ENCODE data around the gene CYB5R2.

The CYB5R2 gene

DNA sequence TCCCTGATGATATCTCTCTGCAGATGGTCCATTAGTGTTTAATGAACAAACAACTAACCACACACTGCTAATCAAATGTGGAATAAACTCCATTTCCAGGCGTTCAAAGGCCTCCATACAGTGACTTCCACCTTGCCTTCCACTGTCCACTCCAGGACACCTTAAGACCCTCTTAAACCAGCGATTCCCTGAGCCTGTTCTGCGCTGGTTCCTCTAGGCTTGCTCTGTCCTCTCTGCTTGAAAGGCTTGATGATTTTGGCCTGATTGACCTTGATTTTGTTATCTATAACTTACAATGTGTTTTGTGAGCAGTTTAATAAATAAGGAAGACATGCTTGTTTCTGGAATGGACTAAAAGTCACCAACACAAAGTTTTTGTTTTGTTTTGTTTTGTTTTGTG is 20.9 kb upstream of the CYB5R2 start:
- H3K36me3 ChIP-seq (ENCODE audit: control insufficient read depth, insufficient read depth, low read length), result no peaks in the 10 kb centered on the region
- no peak for DNase-seq
- H3K79me2 ChIP-seq (ENCODE audit: control insufficient read depth, insufficient read depth, low read length), result no peaks in the 10 kb centered on the region
- no peak overlapping the region for H2AK5ac ChIP-seq (ENCODE audit: low read length)
- no peak overlapping the region for H3K23ac ChIP-seq (ENCODE audit: low read length)
- no peak overlapping the region for H2BK15ac ChIP-seq (replicated peaks; ENCODE audit: low read depth)
- no peak overlapping the region for H3K4ac ChIP-seq (ENCODE audit: low read depth, low read length)
- no CpG with 5 or more reads among the region's 3 CpGs for WGBS (ENCODE audit: extremely low coverage, insufficient coverage, low lambda C conversion rate)
- no peak overlapping the region for H2BK5ac ChIP-seq (ENCODE audit: low read length)
- H3K9ac ChIP-seq (ENCODE audit: low read length), result no peak overlapping the region
- H3K4me3 ChIP-seq (ENCODE audit: low read length), result no peak overlapping the region
- no peaks in the 10 kb centered on the region for H3K79me1 ChIP-seq (ENCODE audit: low read length)
- H4K5ac ChIP-seq (ENCODE audit: low read length), result no peak overlapping the region
- H3K4me1 ChIP-seq (ENCODE audit: control insufficient read depth, low read depth, low read length), result no peaks in the 10 kb centered on the region
- H3K27ac ChIP-seq (ENCODE audit: low read depth, low read length), result no peak overlapping the region
- no peak overlapping the region for H3K18ac ChIP-seq (ENCODE audit: low read length)
- H3K27me3 ChIP-seq (ENCODE audit: insufficient read depth, low read length, poor library complexity), result no peaks in the 10 kb centered on the region
- no peak overlapping the region for H2BK120ac ChIP-seq (ENCODE audit: low read depth, low read length)
- no peak overlapping the region for H3K56ac ChIP-seq (ENCODE audit: low read length)
- no peak overlapping the region for H3K4me2 ChIP-seq (ENCODE audit: low read length)
- H4K8ac ChIP-seq (ENCODE audit: low read depth, low read length), result no peak overlapping the region

DNA sequence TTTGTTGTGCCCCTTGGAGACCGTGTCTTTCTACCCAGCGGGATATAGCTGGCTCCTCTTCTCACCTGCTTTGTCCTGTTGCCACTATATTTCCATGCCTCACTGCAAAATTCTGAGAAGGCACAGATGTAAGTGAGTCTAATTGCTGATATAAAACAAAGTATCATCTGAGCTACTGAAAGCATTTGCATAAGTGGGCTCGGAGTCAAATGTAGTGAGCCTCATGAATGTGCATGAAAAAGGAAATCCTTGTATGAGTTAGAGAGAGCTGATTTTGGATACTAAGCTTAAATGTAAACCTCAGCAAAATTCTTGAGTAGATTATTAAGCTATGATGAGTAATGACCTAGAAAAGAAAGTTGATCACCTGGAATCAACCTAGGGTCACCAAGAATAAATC is 19.1 kb upstream of the CYB5R2 start:
- Histone ChIP-seq H3K18ac (ENCODE audit: low read length) (no peak overlapping the region), H4K8ac (ENCODE audit: low read depth, low read length) (no peak overlapping the region), H4K5ac (ENCODE audit: low read length) (no peak overlapping the region), H3K4me1 (ENCODE audit: control insufficient read depth, low read depth, low read length) (peaks cover 7% of the 10 kb centered on the region), H3K27me3 (ENCODE audit: insufficient read depth, low read length, poor library complexity) (no peaks in the 10 kb centered on the region), H3K4me2 (ENCODE audit: low read length) (no peak overlapping the region), H2BK15ac (replicated peaks; ENCODE audit: low read depth) (no peak overlapping the region), H3K56ac (ENCODE audit: low read length) (no peak overlapping the region), H3K27ac (ENCODE audit: low read depth, low read length) (no peak overlapping the region), H3K23ac (ENCODE audit: low read length) (no peak overlapping the region), H2BK120ac (ENCODE audit: low read depth, low read length) (no peak overlapping the region), H3K36me3 (ENCODE audit: control insufficient read depth, insufficient read depth, low read length) (no peaks in the 10 kb centered on the region), H3K9ac (ENCODE audit: low read length) (no peak overlapping the region), H2AK5ac (ENCODE audit: low read length) (no peak overlapping the region), H3K4me3 (ENCODE audit: low read length) (no peak overlapping the region), H3K79me1 (ENCODE audit: low read length) (no peaks in the 10 kb centered on the region), H3K79me2 (ENCODE audit: control insufficient read depth, insufficient read depth, low read length) (no peaks in the 10 kb centered on the region), H2BK5ac (ENCODE audit: low read length) (no peak overlapping the region), H3K4ac (ENCODE audit: low read depth, low read length) (no peak overlapping the region)
- no peak for DNase-seq
- no CpG with 5 or more reads among the region's 3 CpGs for WGBS (ENCODE audit: extremely low coverage, insufficient coverage, low lambda C conversion rate)

DNA sequence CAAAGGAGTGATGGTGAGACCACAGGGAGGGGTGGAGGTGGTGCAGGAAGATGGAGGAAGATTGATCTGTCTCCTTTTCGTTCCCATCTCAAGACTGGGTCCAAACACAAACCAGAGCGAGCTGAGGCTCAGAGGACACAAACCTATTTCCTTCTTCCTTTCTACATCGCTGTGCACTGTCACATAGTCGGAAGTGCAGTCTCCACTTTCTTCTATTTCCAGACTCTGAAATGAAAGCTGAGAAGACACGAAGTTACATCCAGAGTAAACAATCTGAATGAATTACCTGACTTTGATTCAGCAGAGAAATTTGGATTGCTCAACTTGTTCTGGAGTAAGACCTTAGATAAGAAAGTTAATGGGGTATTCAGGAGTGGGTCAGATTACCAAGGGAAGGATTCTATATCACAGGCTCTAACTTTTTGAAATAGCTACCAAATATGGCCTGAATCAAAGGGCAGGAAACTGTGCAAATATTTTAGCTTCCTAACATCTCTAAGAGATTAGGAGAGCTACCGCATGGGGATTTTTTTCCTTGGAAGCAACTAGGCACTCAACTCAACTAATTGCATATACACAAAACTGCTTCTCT is 18.6 kb upstream of the CYB5R2 start:
- Histone ChIP-seq H2BK120ac (ENCODE audit: low read depth, low read length) (no peak overlapping the region), H3K36me3 (ENCODE audit: control insufficient read depth, insufficient read depth, low read length) (no peaks in the 10 kb centered on the region), H4K8ac (ENCODE audit: low read depth, low read length) (no peak overlapping the region), H3K79me2 (ENCODE audit: control insufficient read depth, insufficient read depth, low read length) (no peaks in the 10 kb centered on the region), H3K23ac (ENCODE audit: low read length) (no peak overlapping the region), H3K9ac (ENCODE audit: low read length) (no peak overlapping the region), H2AK5ac (ENCODE audit: low read length) (no peak overlapping the region), H2BK15ac (replicated peaks; ENCODE audit: low read depth) (no peak overlapping the region), H3K27ac (ENCODE audit: low read depth, low read length) (no peak overlapping the region), H3K27me3 (ENCODE audit: insufficient read depth, low read length, poor library complexity) (no peaks in the 10 kb centered on the region), H3K18ac (ENCODE audit: low read length) (no peak overlapping the region), H2BK5ac (ENCODE audit: low read length) (no peak overlapping the region), H3K4me1 (ENCODE audit: control insufficient read depth, low read depth, low read length) (peaks cover 8% of the 10 kb centered on the region), H3K4me3 (ENCODE audit: low read length) (no peak overlapping the region), H3K4me2 (ENCODE audit: low read length) (no peak overlapping the region), H4K5ac (ENCODE audit: low read length) (no peak overlapping the region), H3K56ac (ENCODE audit: low read length) (no peak overlapping the region), H3K79me1 (ENCODE audit: low read length) (no peaks in the 10 kb centered on the region), H3K4ac (ENCODE audit: low read depth, low read length) (no peak overlapping the region)
- DNase-seq, result no peak
- no CpG with 5 or more reads among the region's 6 CpGs for WGBS (ENCODE audit: extremely low coverage, insufficient coverage, low lambda C conversion rate)

DNA sequence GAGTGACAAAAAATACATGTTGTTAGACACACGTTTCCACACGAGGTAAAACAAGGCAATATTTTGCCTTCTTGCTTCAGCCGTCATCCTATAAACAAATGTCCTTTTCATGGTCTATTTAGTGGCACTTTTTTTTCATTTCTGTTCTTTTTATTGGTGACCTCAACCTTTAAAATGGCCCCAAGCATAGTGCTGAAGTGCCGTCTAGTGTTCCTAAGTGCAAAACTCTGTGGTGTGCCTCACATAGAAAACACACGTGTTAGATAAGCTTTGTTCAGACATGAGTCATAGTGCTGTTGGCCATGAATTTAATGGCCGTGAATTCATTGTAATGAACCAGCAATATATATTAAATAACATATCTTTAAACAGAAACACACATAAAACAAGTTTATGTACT is 17.3 kb upstream of the CYB5R2 start:
- Histone ChIP-seq H3K4ac (ENCODE audit: low read depth, low read length) (no peak overlapping the region), H2BK5ac (ENCODE audit: low read length) (no peak overlapping the region), H3K4me1 (ENCODE audit: control insufficient read depth, low read depth, low read length) (peaks cover 8% of the 10 kb centered on the region), H4K8ac (ENCODE audit: low read depth, low read length) (no peak overlapping the region), H3K23ac (ENCODE audit: low read length) (no peak overlapping the region), H2BK120ac (ENCODE audit: low read depth, low read length) (no peak overlapping the region), H3K79me1 (ENCODE audit: low read length) (no peaks in the 10 kb centered on the region), H3K27ac (ENCODE audit: low read depth, low read length) (no peak overlapping the region), H3K56ac (ENCODE audit: low read length) (no peak overlapping the region), H3K79me2 (ENCODE audit: control insufficient read depth, insufficient read depth, low read length) (no peaks in the 10 kb centered on the region), H3K4me2 (ENCODE audit: low read length) (no peak overlapping the region), H2BK15ac (replicated peaks; ENCODE audit: low read depth) (no peak overlapping the region), H4K5ac (ENCODE audit: low read length) (no peak overlapping the region), H3K36me3 (ENCODE audit: control insufficient read depth, insufficient read depth, low read length) (no peaks in the 10 kb centered on the region), H3K18ac (ENCODE audit: low read length) (no peak overlapping the region), H3K4me3 (ENCODE audit: low read length) (no peak overlapping the region), H3K27me3 (ENCODE audit: insufficient read depth, low read length, poor library complexity) (no peaks in the 10 kb centered on the region), H2AK5ac (ENCODE audit: low read length) (no peak overlapping the region), H3K9ac (ENCODE audit: low read length) (no peak overlapping the region)
- no CpG with 5 or more reads among the region's 6 CpGs for WGBS (ENCODE audit: extremely low coverage, insufficient coverage, low lambda C conversion rate)
- no peak for DNase-seq

DNA sequence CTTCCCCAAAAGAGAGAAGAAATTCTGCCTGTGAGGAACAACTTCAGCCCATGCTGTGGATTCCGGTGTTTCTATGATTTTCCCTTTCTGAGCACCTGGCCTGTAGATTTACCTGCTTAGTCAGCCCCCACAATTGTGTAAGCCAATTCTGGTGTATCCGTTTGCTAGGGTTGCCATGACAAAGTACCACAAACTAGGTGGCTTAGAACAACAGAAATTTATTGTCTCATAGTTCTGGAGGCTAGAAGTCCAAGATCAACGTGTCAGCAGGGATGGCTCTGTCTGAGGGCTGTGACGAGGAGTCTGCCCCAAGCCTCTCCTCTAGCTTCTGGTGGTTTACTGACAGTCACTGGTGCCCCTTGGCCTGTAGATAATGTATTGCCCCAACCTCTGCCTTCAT is 15.9 kb upstream of the CYB5R2 start:
- DNase-seq, result no peak
- H3K4ac ChIP-seq (ENCODE audit: low read depth, low read length), result no peak overlapping the region
- H3K23ac ChIP-seq (ENCODE audit: low read length), result no peak overlapping the region
- H3K18ac ChIP-seq (ENCODE audit: low read length), result no peak overlapping the region
- no peak overlapping the region for H4K5ac ChIP-seq (ENCODE audit: low read length)
- H3K79me1 ChIP-seq (ENCODE audit: low read length), result no peaks in the 10 kb centered on the region
- no peak overlapping the region for H3K4me2 ChIP-seq (ENCODE audit: low read length)
- no peak overlapping the region for H2BK15ac ChIP-seq (replicated peaks; ENCODE audit: low read depth)
- H3K36me3 ChIP-seq (ENCODE audit: control insufficient read depth, insufficient read depth, low read length), result no peaks in the 10 kb centered on the region
- no peak overlapping the region for H3K56ac ChIP-seq (ENCODE audit: low read length)
- peaks cover 8% of the 10 kb centered on the region for H3K4me1 ChIP-seq (ENCODE audit: control insufficient read depth, low read depth, low read length)
- no peak overlapping the region for H3K27ac ChIP-seq (ENCODE audit: low read depth, low read length)
- WGBS (ENCODE audit: extremely low coverage, insufficient coverage, low lambda C conversion rate), result no CpG with 5 or more reads among the region's 4 CpGs
- no peak overlapping the region for H2AK5ac ChIP-seq (ENCODE audit: low read length)
- H3K79me2 ChIP-seq (ENCODE audit: control insufficient read depth, insufficient read depth, low read length), result no peaks in the 10 kb centered on the region
- no peak overlapping the region for H4K8ac ChIP-seq (ENCODE audit: low read depth, low read length)
- H3K9ac ChIP-seq (ENCODE audit: low read length), result no peak overlapping the region
- no peak overlapping the region for H2BK5ac ChIP-seq (ENCODE audit: low read length)
- H3K27me3 ChIP-seq (ENCODE audit: insufficient read depth, low read length, poor library complexity), result no peaks in the 10 kb centered on the region
- H2BK120ac ChIP-seq (ENCODE audit: low read depth, low read length), result no peak overlapping the region
- no peak overlapping the region for H3K4me3 ChIP-seq (ENCODE audit: low read length)

DNA sequence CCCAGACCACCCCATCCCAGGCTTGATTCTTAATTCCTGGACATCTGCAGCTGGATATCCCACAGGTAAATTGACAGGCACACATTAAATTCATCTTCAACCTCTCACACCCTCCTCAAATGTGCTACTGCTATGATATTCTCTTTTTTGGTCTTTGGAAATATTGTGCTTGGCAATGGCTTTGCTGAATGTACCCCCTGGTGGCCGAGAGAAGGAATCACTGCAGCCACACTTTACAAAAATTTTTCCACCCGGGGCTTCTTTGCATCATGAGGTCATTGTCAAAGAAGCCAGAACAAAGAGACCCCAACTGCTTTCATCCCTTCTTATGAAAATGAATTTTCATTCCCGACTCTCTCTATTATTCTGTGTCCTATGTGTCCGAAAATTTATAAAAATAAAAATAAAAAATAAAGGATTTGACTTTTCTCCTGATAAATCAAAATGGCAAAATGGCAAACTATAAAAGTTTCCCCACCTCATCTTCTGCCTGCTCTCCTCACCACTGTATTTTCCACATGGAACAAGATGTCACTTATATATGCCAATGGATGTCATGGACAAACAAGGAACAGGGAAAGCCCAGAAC is 15.0 kb upstream of the CYB5R2 start:
- DNase-seq, result peak; percentile 65
- WGBS (ENCODE audit: extremely low coverage, insufficient coverage, low lambda C conversion rate), result no CpG with 5 or more reads among the region's 4 CpGs
- H2BK120ac ChIP-seq (ENCODE audit: low read depth, low read length), result no peak overlapping the region
- H4K8ac ChIP-seq (ENCODE audit: low read depth, low read length), result no peak overlapping the region
- H3K4me3 ChIP-seq (ENCODE audit: low read length), result no peak overlapping the region
- no peaks in the 10 kb centered on the region for H3K27me3 ChIP-seq (ENCODE audit: insufficient read depth, low read length, poor library complexity)
- H3K4me2 ChIP-seq (ENCODE audit: low read length), result no peak overlapping the region
- H3K79me1 ChIP-seq (ENCODE audit: low read length), result no peaks in the 10 kb centered on the region
- no peak overlapping the region for H2BK15ac ChIP-seq (replicated peaks; ENCODE audit: low read depth)
- H3K23ac ChIP-seq (ENCODE audit: low read length), result no peak overlapping the region
- no peak overlapping the region for H3K4ac ChIP-seq (ENCODE audit: low read depth, low read length)
- no peaks in the 10 kb centered on the region for H3K79me2 ChIP-seq (ENCODE audit: control insufficient read depth, insufficient read depth, low read length)
- H3K18ac ChIP-seq (ENCODE audit: low read length), result no peak overlapping the region
- H4K5ac ChIP-seq (ENCODE audit: low read length), result no peak overlapping the region
- H3K4me1 ChIP-seq (ENCODE audit: control insufficient read depth, low read depth, low read length), result peaks cover 8% of the 10 kb centered on the region
- peak overlapping the region; percentile 9 for H3K9ac ChIP-seq (ENCODE audit: low read length)
- no peak overlapping the region for H2BK5ac ChIP-seq (ENCODE audit: low read length)
- H3K36me3 ChIP-seq (ENCODE audit: control insufficient read depth, insufficient read depth, low read length), result no peaks in the 10 kb centered on the region
- H3K27ac ChIP-seq (ENCODE audit: low read depth, low read length), result no peak overlapping the region
- H2AK5ac ChIP-seq (ENCODE audit: low read length), result no peak overlapping the region
- H3K56ac ChIP-seq (ENCODE audit: low read length), result peak overlapping the region; percentile 22

Measured in mesendoderm (in vitro differentiated cells).